DOHH2 (cell line): ENCODE data around the gene FSHB.

Experiments used
- H3F3A ChIP-seq: fragments of 200-600 bp; sonication (generic), shearing (Covaris generic); 2 replicates; pipeline ENCODE4 v1.6.0; 2016; ENCODE audit warnings: antibody characterized with exemption, mild to moderate bottlenecking; ENCODE audit not compliant: control insufficient read depth, insufficient read depth
- H3K27ac ChIP-seq: fragments of 200-600 bp; sonication (generic); 2 replicates; pipeline ENCODE4 v1.5.1; 2014; ENCODE audit warnings: low read depth, mild to moderate bottlenecking, low read length, moderate library complexity
- H3K27me3 ChIP-seq: fragments of 200-600 bp; sonication (generic); 2 replicates; pipeline ENCODE4 v1.6.1; 2014; ENCODE audit warnings: mild to moderate bottlenecking, low read length, mixed read lengths; ENCODE audit not compliant: control insufficient read depth
- H3K36me3 ChIP-seq: fragments of 200-600 bp; sonication (generic); 2 replicates; pipeline ENCODE4 v1.6.1; 2014; ENCODE audit warnings: mild to moderate bottlenecking, low read length, moderate library complexity, mixed read lengths; ENCODE audit not compliant: control insufficient read depth
- H3K4me1 ChIP-seq: fragments of 200-600 bp; sonication (generic); 2 replicates; pipeline ENCODE4 v1.6.1; 2014; ENCODE audit warnings: mild to moderate bottlenecking, low read length, mixed read lengths; ENCODE audit not compliant: control insufficient read depth
- H3K4me2 ChIP-seq: fragments of 200-600 bp; sonication (generic); 2 replicates; pipeline ENCODE4 v1.6.0; 2014; ENCODE audit warnings: mild to moderate bottlenecking, low read length, moderate library complexity
- H3K4me3 ChIP-seq: fragments of 200-600 bp; sonication (generic); 2 replicates; pipeline ENCODE4 v1.5.1; 2014; ENCODE audit warnings: mild to moderate bottlenecking, low read length, mixed read lengths
- H3K79me2 ChIP-seq: fragments of 200-600 bp; sonication (generic); 2 replicates; pipeline ENCODE4 v1.6.1; 2014; ENCODE audit warnings: mild to moderate bottlenecking, low read length, mixed read lengths; ENCODE audit not compliant: control insufficient read depth
- H3K9me2 ChIP-seq: fragments of 200-600 bp; sonication (generic); replicated peaks from 2 replicates; pipeline ENCODE4 v1.6.1; 2014; ENCODE audit warnings: mild to moderate bottlenecking, low read length, mixed read lengths; ENCODE audit not compliant: control insufficient read depth
- H3K9me3 ChIP-seq: fragments of 200-600 bp; sonication (generic); 2 replicates; pipeline ENCODE4 v1.6.1; 2014; ENCODE audit warnings: antibody characterized with exemption, low read length, mixed read lengths; ENCODE audit not compliant: control insufficient read depth, insufficient read depth
- H4K20me1 ChIP-seq: fragments of 200-600 bp; sonication (generic); 2 replicates; pipeline ENCODE4 v1.6.0; 2014; ENCODE audit warnings: low read depth, mild to moderate bottlenecking, antibody characterized with exemption, low read length, moderate library complexity; ENCODE audit not compliant: control insufficient read depth, insufficient read depth
- CTCF ChIP-seq: fragments of 200-600 bp; sonication (generic); IDR thresholded peaks from one replicate; pipeline ENCODE4 v1.5.1; 2014; ENCODE audit warnings: antibody characterized with exemption, mild to moderate bottlenecking, low read depth, low read length; ENCODE audit not compliant: poor library complexity, severe bottlenecking
- EZH2phosphoT487 ChIP-seq: fragments of 200-600 bp; sonication (generic); IDR thresholded peaks from 2 replicates; pipeline ENCODE4 v1.6.1; 2017; ENCODE audit warnings: borderline replicate concordance, mild to moderate bottlenecking, antibody characterized with exemption, low read length, moderate library complexity, mixed read lengths

The FSHB gene

GRCh38 chr11:30210357-30210756 is 20.5 kb upstream of the FSHB start:
- Histone ChIP-seq H3K4me1 (peaks cover 3% of the 10 kb centered on the region), H3K27ac (no peak overlapping the region), H3K36me3 (no peaks in the 10 kb centered on the region), H3F3A (no peaks in the 10 kb centered on the region), H3K4me2 (no peak overlapping the region), H3K79me2 (no peaks in the 10 kb centered on the region), H3K9me2 (no peaks in the 10 kb centered on the region; the same call in 1 of the 2 replicates), H3K27me3 (0 out of 2 replicates have a peak, but pooled peaks cover 2% of the 10 kb centered on the region), H3K9me3 (no peaks in the 10 kb centered on the region), H4K20me1 (no peaks in the 10 kb centered on the region), H3K4me3 (no peak overlapping the region)
- TF ChIP-seq EZH2phosphoT487 (no peak), CTCF (no peak)

- H3K36me3 ChIP-seq: no peaks in the 10 kb centered on the region
- H3K9me3 ChIP-seq: no peaks in the 10 kb centered on the region
- no peaks in the 10 kb centered on the region for H3F3A ChIP-seq
- no peak overlapping the region for H3K27ac ChIP-seq
- no peak overlapping the region for H3K4me3 ChIP-seq
- no peaks in the 10 kb centered on the region for H3K4me1 ChIP-seq
- H3K9me2 ChIP-seq: no peaks in the 10 kb centered on the region; the same call in 1 of the 2 replicates
- no peak overlapping the region for H3K4me2 ChIP-seq
- TF ChIP-seq CTCF (no peak), EZH2phosphoT487 (no peak)
- H4K20me1 ChIP-seq: no peaks in the 10 kb centered on the region
- no peaks in the 10 kb centered on the region for H3K27me3 ChIP-seq
- H3K79me2 ChIP-seq: no peaks in the 10 kb centered on the region
These were observed 14.3 kb upstream of the FSHB start for GRCh38 chr11:30216534-30216933.

DNA sequence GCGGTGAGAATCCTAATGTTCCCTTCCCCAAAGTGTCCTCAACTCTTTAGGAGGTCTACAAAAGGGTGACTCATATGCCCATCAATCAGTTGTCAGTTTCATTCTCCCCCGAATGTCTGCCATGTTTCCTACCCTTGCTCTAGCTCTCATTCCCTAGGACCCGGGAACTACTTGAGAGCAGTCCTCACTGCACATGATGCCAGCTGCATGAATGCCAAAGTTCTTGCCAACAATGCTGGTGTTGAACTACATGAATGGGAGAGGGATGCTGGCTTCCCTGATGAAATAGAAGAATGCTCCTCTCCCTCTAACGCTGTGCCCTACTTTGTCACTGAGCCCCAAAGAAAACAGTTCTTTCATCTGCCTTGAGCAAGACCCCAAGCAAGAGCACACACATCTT is 12.5 kb upstream of the FSHB start:
- no peak overlapping the region for H3K27ac ChIP-seq
- no peak overlapping the region for H3K4me3 ChIP-seq
- H3K9me3 ChIP-seq: no peaks in the 10 kb centered on the region
- H4K20me1 ChIP-seq: no peaks in the 10 kb centered on the region
- no peaks in the 10 kb centered on the region; the same call in 1 of the 2 replicates for H3K9me2 ChIP-seq
- no peaks in the 10 kb centered on the region for H3K79me2 ChIP-seq
- H3K4me1 ChIP-seq: no peaks in the 10 kb centered on the region
- TF ChIP-seq EZH2phosphoT487: no peak
- TF ChIP-seq CTCF: no peak
- no peaks in the 10 kb centered on the region for H3F3A ChIP-seq
- H3K4me2 ChIP-seq: no peak overlapping the region
- H3K27me3 ChIP-seq: no peaks in the 10 kb centered on the region
- H3K36me3 ChIP-seq: no peaks in the 10 kb centered on the region

- H3K9me2 ChIP-seq: no peaks in the 10 kb centered on the region
- H4K20me1 ChIP-seq: no peaks in the 10 kb centered on the region
- no peaks in the 10 kb centered on the region for H3F3A ChIP-seq
- H3K79me2 ChIP-seq: no peaks in the 10 kb centered on the region
- H3K27ac ChIP-seq: no peak overlapping the region
- H3K4me3 ChIP-seq: no peak overlapping the region
- H3K9me3 ChIP-seq: peaks cover 7% of the 10 kb centered on the region; the same call in 1 of the 2 replicates
- no peaks in the 10 kb centered on the region for H3K27me3 ChIP-seq
- no peaks in the 10 kb centered on the region for H3K36me3 ChIP-seq
- no peaks in the 10 kb centered on the region for H3K4me1 ChIP-seq
- no peak for TF ChIP-seq EZH2phosphoT487
- no peak for TF ChIP-seq CTCF
- no peak overlapping the region for H3K4me2 ChIP-seq
These were observed 5.2 kb upstream of the FSHB start for GRCh38 chr11:30225642-30226041.
